ENCODE measurements around the gene DCLK1.
A peak's percentile ranks its signal among the peaks of the same experiment; 100 is the strongest.
"Not testable (repeated sequence)": the region's sequence is repeated elsewhere in the genome, so short reads cannot be mapped to it uniquely, and the experiment has no call there.

DCLK1 gene

DNA sequence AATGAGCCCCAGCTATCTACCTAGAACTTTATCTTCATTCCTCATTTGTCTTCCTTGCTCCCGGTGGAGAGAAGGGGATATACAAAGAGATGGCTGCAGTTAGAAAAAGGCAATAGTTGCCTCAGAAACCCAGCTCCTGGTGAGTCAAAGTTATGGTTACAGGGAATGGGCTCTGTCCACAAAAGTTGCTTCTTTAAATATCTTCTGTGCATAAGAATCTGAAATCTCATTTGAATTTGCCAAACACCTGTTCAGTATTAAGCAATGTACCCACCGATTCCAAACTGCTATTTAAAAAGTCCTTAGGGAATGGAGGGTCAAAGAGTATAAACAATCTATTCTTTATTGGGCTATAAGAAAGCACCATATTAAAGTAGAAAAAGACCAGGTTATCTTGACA, 48.4 kb downstream of the DCLK1 start:
- DNase-seq: no peak

DNA sequence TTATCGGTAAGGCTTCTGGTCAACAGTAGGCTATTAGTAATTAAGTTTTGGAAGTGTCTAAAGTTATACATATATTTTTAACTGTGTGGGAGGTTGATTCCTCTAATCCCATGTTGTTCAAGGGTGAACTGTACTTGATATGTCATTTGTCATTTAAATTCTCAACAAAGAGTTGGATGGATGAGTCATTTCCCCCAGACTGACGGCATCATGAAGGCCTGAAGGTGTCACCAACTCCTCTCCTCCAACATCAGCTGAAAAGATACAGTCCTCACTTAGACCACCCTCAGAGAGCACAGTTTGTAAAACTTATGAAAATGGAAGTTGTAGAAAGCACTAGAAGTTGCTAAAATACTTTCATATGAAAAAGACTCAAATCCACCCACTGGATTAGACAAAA, 48.8 kb downstream of the DCLK1 start:
- no peak for DNase-seq

DNA sequence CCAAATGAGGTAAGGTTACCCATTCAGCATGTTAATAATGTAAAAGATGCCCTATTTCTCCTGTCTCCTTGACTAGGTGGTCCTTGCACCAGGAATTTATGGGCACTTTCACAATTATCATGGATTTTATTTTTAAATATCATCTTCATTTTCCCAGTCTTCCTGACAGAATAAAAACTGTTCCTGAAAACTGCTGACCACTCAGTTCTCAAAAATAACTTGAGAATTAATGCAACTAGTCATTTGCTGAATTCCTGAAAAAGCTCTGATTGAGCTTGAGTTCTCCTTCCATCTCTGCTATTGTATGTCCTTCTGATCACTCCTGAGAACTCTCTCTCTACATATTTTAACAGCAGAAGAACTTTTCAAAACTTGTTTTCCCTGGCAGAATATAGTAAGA, 55.0 kb downstream of the DCLK1 start:
- DNase-seq: no peak

DNA sequence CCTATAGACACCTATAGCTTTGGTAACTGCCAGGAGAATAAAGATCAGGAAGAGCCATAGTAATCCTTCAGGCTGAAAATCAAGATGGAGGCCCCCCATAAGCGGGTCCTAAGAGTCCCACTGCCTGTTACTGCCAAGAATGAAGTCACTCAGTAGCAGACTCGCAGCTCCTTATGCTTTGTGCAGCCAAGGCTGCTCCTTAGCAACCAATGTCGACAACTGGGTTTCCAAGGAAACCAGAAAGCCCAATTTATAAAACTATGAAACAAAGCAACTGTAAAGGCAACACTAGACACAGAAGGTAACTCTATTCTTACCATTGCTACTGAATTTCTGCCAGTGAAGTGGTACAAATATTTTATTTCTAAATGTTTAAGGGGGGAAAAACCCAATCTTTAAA, 56.5 kb downstream of the DCLK1 start:
- DNase-seq: peak; percentile 81

DNA sequence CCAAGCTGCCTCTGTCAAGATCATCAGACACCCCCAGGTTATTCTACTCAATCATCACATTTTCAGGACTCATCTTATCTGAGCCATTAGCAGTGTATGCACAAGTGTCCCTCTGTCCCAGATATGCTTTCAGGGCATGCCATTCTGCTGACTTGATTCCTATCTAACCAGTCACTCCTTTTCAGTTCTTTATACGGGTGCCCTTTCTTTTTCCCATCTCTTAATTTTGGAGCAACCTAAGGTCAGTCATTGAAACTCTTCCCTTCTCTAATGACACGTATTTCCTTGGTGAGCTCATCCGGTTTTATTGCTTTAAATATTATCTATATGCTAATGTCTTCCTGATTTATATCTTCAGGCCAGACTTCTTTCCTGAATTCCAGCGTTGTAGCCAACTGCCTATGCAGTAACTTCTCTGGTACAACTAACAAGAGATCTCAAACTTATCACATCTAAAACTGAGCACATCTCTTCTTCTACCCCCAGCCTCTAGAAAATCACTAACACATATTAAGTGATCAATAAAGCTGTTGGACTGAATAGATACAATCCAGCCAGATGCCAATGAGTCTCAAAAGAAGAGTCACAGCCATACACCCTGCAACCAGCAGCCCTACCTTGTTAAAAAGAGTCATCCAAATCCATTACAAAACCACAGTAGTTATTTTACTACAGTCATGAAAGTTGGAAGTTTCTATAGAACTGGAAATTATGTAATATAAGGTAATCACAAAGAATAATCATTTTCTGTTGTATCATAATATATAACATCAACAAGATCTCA, 58.8 kb downstream of the DCLK1 start:
- no peak for DNase-seq

DNA sequence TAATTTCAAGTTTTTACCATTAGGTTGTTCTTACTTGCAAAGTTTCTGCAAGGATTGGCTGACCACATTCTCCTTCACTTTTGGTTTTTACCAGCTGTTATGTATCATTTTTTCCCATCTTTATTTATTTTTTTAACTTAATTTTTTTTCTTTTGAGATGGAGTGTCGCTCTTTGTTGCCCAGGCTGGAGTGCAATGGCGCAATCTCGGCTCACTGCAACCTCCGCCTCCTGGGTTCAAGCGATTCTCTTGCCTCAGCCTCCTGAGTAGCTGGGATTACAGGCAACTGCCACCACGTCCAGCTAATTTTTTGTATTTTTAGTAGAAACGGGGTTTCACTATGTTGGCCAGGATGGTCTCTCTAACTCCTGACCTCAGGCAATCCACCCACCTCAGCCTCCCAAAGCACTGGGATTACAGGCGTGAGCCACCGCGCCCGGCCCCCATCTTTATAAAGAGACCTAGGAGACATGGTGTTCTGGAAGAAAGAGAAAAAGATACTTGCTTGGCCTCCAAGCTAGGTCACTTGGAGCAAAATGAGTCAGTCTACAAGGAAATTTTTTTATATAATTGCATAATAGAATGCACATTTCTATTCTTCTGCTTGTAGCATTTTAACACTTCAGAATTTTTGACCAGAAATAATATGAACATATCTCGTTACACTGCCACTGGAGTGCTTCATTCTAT, 60.5 kb downstream of the DCLK1 start:
- not testable (repeated sequence) for DNase-seq

DNA sequence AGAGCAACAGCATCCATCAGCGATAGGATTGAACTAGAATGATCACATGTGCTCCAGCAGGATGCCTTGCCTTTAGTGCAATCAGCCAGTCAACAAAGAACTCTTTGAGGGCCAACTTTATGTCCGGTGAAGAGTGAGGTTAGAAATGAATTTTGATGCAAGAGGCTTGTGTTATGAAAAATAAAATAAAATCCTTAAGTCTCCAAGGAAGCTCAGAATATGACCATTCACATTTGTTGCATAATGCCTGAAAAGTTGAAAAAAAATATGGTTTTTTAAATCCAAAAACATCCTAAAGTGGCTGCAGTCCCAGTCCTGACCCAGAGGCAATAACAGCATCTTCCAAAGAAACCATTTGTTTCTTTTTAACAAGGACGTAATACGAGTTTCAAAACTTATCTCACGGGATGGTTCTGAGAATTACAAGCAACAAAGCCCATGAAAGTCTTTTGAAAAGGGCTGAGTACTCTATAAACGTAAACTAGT, 61.3 kb downstream of the DCLK1 start:
- DNase-seq: peak; percentile 53

DNA sequence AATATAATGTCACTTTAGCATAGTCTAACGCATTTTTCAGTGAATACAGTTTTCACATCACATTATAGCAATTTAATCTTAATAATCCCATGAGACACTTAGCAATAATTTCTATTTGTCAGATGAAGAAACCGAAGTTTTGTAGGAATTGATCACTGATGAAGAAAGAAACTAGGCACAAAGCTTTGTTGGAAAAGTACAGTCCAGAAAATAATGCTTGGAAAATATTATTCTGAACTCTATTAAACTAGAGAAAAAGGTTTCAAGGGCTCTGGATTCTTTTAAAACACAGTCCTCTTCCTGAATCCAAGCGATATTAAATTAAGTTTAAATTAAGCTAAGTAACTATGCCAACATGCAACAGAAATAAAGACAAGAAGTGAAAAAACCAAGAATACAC, 62.2 kb downstream of the DCLK1 start:
- DNase-seq: no peak

DNA sequence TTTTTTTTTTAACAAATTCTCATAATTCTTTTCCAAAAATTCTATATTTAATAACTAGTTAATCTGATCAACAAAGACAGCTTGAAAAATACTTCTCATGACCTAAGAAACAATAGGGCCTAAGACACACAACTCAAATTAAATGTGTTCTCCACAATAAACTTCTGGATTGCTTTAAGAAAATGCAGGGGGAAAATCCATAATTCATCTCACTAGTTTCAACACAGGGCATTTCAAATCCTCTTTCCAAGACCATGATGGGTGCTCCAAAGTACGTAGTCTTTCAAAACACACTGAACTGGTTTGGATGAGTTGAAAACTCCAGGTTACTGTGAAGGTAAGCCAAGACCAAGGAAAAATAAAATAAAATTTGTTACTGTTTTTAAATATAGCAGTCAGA, 62.6 kb downstream of the DCLK1 start:
- DNase-seq: no peak

DNA sequence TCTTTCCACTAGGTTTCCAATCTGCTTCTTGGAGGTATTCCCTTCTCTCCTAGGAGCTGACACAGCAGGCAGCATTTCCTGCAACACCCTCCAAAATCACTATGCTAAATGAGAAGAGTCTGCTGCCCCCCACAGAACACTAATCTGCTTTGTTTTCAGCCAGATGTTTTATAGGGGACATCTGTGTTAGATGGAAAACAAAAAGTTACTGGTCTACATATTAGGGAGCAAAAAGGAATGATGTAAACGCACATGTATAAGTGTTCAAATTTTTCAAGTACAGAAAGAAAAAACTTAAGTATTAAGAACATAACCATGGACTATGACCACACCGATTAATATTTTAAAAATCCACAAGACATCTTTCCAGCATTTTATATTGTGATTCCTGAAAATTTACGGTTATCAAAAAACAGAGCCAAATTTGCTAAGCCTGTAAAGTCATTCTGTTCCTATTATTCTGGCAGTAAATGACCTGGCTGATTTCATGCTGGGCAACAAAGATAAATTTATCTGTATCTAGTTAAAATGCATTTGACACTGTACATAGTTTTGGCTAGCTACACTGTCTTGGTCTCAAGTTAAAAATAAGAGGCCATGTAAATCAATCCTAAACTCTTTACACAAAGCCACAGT, 63.3 kb downstream of the DCLK1 start:
- DNase-seq: peak; percentile 41

DNA sequence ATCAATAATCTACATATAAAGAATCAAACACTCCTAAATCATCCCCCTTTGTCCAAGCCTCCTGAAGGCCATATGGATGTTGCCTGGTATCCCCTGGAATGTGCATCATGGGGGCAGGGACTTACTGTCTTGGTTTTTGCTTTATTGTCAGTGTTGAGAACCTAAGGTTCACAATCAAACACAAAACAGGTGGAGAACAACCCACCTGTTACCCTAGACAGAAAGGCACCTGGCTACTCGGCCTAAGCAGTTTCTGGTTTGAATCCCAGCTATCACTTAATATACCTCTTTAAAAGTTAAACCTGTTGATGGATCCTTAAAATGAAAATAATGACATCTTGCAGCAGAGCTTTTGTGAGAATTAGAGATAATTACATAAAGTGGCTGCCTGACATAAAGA, 68.9 kb downstream of the DCLK1 start:
- no peak for DNase-seq

DNA sequence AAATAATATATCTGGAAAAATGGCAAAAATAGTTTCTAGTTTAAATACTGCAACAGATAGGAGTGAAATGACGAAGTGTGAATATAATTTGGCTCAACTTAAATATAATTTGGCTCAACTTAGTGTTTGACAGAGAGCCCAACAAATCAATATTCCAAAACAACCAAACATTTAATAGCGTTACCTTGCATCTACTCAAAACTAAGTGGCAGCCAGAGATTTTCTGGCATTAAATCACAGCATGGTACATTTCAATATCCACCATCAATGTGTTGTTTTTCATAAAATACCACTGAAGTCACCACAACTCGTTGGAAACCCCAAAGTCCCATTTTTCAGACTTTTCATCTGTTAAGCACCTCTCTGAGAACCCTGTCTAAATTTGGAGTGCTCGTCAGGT, 69.6 kb downstream of the DCLK1 start:
- DNase-seq: no peak

DNA sequence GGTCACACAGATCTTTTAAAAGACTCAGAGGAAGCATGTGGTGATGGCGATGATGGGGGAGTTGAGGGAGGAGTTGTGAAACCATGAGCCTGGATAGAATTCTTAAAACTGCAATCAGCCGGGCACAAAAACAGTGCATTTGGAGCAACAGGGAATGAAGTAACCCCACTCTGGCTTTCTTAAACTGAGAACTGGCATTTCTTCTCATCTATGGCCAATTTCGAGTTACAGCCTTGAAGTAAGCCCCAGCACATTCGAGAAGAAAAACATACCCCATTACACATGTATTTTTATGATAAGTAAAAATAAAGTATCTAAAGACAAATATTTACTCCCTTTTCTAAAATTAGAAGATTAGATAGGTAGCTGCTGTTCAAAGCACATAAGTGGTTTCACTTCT, 70.1 kb downstream of the DCLK1 start:
- DNase-seq: no peak

DNA sequence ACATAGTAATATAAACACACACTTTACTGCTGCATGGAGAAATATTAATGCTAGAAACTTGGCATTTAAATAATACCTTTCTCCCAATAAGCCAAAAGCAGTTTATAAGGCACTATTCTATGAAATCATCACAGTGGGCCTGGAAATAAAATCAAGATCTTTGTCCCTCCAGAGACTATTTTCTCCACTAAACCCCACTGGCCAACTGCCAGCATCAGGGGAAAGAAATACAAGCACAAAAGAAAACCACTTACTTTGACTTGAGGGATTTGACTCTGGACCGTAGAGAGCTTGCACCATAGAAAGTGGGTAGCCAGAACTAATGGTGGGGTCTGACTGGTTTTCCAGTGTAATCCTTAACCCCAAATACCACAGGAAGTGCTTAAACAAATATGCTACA, 71.9 kb downstream of the DCLK1 start:
- peak; percentile 68 for DNase-seq

DNA sequence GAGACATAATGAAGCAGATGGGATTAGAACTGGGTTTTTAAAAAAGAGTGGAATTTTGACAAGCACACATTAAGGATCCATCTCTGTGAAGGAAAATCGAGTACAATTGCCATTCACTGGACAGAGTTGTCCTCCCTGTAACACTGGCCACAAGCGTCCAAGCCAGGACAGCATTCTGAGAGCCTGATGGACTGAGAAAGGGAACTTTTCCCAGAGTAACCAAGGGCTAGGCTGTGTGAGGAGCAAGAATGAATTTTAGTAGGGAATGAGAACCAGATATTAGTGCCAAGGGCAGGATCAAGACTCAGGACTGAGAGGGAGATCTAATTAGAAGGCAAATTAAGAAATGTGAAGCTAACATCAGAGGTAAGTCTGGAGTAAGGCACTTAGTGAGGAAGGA, 73.1 kb downstream of the DCLK1 start:
- no peak for DNase-seq

DNA sequence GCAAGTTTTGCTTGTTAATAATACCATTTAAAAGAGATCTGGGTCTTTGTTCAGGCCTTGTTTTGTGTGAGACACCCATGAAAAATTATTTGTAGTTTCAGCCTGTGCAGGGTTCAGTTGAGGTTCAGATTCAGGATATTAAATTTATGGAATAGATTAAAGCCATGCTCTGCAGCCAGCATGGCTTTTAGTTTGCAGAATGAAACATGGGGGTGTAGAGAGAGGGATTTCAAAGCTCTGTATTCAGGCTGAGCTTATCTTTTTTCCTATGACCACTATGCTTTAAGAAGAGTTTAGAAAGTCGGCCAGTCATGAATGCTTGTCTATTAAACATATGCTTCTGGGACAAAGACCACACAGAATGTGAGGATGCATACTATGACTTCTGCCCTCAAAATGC, 73.6 kb downstream of the DCLK1 start:
- DNase-seq: no peak

DNA sequence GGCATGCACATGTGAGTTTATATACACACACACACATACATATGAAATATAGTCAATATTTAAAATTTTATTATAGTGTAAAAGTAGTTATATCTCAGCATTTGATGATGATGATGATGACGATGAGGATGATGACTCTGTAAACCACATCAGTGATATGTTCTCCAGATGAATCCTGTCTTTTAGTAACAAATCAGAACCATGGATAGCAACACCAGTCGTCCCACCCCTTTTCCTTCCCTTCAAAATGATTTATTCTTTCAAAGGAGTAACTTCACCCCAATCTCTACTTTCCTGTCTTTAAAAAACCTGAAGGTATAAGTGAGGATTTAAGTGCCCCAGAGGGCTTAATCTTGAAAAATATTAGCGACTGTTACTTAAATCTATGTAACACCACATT, 74.1 kb downstream of the DCLK1 start:
- no peak for DNase-seq

DNA sequence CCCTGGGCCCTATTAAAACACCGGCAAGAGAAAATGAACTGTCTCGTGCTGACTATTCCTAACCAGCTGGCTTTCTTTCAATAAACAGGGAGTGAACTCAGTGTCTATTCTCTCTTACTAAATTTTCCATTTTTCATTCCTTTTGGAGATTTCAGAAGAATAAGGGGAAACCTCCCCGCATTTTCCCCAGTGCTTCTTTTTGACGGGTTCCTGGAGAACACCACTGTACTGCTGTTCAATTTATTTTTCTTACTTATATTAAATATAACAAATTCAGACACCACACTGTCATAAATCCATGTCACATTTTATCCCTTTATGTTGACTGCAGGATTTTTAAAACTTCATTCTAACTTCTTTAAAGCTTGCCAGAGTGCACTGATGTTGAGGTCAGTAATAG, 75.8 kb downstream of the DCLK1 start:
- DNase-seq: no peak

DNA sequence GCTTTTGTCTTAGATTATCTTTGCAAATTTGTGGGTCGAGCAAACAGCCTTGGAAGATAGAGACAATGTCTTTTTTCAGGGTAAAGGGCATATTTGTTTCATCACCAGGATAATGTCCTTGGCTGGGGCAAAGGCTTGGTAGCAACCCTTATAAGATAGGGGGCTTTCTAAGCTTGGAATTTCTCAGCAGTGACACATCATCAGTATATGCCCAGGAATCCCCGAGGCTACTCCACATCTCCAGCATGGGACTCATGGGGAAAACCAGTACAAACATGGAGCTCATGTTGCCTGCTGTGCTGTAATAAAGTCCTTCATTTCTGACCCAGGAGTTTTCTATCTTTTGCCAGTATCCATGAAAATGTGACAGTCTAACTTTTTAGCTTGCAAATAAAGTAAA, 77.1 kb downstream of the DCLK1 start:
- DNase-seq: no peak

DNA sequence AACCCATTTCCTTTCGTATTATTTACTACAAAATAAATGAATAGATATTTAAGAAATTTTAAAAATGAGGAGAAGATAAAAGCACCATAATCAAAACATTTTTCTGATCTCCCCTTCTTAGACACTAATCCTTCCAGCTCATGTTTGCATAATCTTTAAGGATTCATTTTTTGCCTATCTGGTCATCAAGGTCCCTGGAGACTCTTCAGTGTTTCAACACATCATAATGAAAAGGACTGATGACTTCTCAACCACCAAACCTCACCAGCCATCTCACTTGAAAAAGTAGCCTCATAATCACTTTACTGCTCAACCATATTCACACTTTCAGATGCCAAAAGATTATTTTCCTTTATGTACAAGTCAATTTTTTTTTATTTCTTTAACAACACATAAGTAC, 80.1 kb downstream of the DCLK1 start:
- DNase-seq: no peak

DNA sequence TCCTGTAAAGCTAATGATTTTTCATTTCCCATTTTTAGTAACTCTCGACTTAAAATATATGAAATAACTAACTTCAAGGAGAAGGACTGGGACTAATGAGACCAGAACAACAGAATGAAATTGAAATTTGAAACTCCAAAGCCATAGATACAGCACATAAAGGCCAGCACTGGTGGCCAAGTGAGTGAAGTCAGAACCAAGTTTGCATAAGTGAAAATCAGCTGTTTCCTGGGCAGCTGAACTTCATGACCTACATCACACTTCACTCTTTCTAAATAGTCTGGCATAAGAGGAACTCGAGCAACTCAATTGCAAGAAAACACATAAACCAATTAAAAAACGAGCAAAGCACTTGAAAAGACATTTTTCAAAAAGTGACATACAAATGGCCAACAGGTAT, 84.5 kb downstream of the DCLK1 start:
- DNase-seq: no peak

DNA sequence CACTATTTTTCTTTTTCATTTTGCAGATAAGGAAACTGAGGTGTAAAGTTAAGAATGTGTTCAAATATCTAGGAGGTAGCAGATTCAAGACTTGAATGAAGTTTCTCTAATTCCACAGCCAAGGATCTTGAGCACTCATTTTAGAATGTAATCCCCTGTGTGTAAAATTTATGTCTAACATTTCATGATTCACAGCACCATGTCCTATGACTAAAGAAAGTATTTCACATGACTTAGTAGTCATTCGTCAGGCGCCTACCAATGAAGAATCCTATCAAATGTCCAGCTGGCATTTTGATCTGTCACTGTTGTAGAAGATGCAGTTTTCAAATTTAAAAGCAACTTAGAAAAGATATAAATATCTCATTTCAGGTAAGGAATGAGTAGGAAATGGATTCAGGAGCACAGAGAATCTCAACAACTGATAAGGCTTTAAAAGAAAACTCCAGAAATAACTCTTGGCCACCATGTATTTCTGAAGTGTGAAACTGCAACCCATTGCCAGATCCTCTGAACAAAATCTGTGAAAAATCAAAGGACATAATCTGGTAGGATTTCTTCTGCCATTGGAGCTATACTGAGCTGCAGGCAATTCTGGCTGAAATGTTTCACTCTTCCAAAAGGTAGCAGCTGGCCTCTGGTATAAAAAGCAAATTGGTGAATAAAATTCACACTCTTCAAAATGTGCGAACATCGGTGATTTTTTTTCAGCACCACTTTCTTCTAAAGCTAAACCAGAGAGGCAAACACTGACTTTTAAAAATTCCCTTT, 92.2 kb downstream of the DCLK1 start:
- no peak for DNase-seq

DNA sequence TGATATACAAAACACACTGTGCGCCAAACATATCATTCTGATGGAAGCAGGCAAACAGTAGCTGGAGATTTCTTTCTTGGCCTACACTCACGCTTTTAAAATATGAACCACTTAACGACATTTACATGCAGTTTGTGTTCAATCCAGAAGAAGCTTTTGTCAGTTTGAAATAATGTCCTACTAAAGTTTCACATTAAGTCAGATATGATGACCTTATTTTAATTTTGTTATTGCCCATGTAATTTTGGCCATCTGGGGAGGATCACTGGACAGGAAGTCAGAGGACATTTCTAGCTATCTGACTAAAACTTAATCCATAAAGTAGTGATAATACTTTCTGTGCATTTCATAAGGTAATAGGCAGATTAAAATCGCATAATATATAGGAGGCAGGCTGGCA, 98.1 kb downstream of the DCLK1 start:
- DNase-seq: no peak

Measured in femur (tissue), 1 donor.